Naive B cell (primary cell): ENCODE results near the gene HHIP. TPM values are rescaled to one million over a fixed set of nuclear protein-coding genes. Genes with fewer than 3 reads are reported as not detected.
A peak's percentile ranks its signal among the peaks of the same experiment; 100 is the strongest.
"Not testable (repeated sequence)": the region's sequence is repeated elsewhere in the genome, so short reads cannot be mapped to it uniquely, and the experiment has no call there.

Source experiments
- ATAC-seq, 2 donors: fragments of 150-1000 bp; cut with Tn5 transposase; 2 replicates each; pipeline ENCODE4 v1.10.0; 2021; ENCODE audit warnings: low read depth in 2 of 2, mild to moderate bottlenecking in 2 of 2, moderate library complexity in 2 of 2
- DNase-seq: peaks from one replicate; pipeline ENCODE4 v3.0.0; 2022
- H3K27ac Mint-ChIP-seq, 6 donors: one replicate each; pipeline ENCODE4 v1.8.0; 2020 to 2022; ENCODE audit warnings: mild to moderate bottlenecking in 6 of 6, mixed read lengths in 6 of 6, moderate library complexity in 5 of 6, inconsistent platforms in 2 of 6
- H3K27me3 Mint-ChIP-seq, 3 donors: one replicate each; pipeline ENCODE4 v1.8.0; 2021 to 2022; ENCODE audit warnings: mixed read lengths in 3 of 3, mild to moderate bottlenecking in 1 of 3
- H3K36me3 Mint-ChIP-seq, 2 donors: one replicate each; pipeline ENCODE4 v1.8.0; 2020 to 2022; ENCODE audit warnings: mixed read lengths in 2 of 2, inconsistent platforms in 1 of 2, mild to moderate bottlenecking in 1 of 2
- H3K4me1 Mint-ChIP-seq, 3 donors: one replicate each; pipeline ENCODE4 v1.8.0; 2020 to 2022; ENCODE audit warnings: mixed read lengths in 3 of 3, inconsistent platforms in 1 of 3, mild to moderate bottlenecking in 1 of 3, moderate library complexity in 1 of 3
- H3K4me3 Mint-ChIP-seq, 8 donors: one replicate each; pipeline ENCODE4 v1.8.0; 2020 to 2022; ENCODE audit warnings: mild to moderate bottlenecking in 8 of 8, mixed read lengths in 8 of 8, moderate library complexity in 8 of 8, inconsistent platforms in 2 of 8
- H3K9me3 Mint-ChIP-seq, 7 donors: one replicate each; pipeline ENCODE4 v1.8.0; 2020 to 2022; ENCODE audit warnings: mixed read lengths in 7 of 7, mild to moderate bottlenecking in 5 of 7, inconsistent platforms in 2 of 7, moderate library complexity in 1 of 7
- polyA plus RNA-seq, 6 donors: library from polyadenylated mRNA; unstranded; fragments of 300-500 nt; fragmentation: Illumina TruSeq; gene quantifications; one replicate each; pipeline ENCODE4 v1.2.3, GENCODE V29; 2021; ENCODE audit warnings: low read depth in 6 of 6

Gene HHIP
- polyA plus RNA-seq, 6 donors from 2014 or later = 0.21 to 0.81 TPM; not detected in 4

GRCh38 chr4:144729175-144729574, 83.2 kb downstream of the HHIP start:
- Mint-ChIP-seq H3K9me3 (no peaks in the 10 kb centered on the region), H3K4me1 (no peaks in the 10 kb centered on the region), H3K36me3 (no peaks in the 10 kb centered on the region), H3K27ac (no peak overlapping the region), H3K27me3 (no peaks in the 10 kb centered on the region), H3K4me3 (no peak overlapping the region)
- DNase-seq (no peak), ATAC-seq (no peak)

GRCh38 chr4:144732584-144733428, 86.8 kb downstream of the HHIP start:
- H3K36me3 Mint-ChIP-seq = no peaks in the 10 kb centered on the region
- DNase-seq (no peak), ATAC-seq (no peak)
- no peaks in the 10 kb centered on the region for H3K27me3 Mint-ChIP-seq
- H3K9me3 Mint-ChIP-seq = no peaks in the 10 kb centered on the region
- no peak overlapping the region for H3K4me3 Mint-ChIP-seq
- no peaks in the 10 kb centered on the region for H3K4me1 Mint-ChIP-seq
- no peak overlapping the region for H3K27ac Mint-ChIP-seq

GRCh38 chr4:144733566-144733965, 87.6 kb downstream of the HHIP start:
- no peaks in the 10 kb centered on the region for H3K4me1 Mint-ChIP-seq
- no peaks in the 10 kb centered on the region for H3K36me3 Mint-ChIP-seq
- DNase-seq (no peak), ATAC-seq (no peak)
- no peaks in the 10 kb centered on the region for H3K9me3 Mint-ChIP-seq
- H3K27ac Mint-ChIP-seq = no peak overlapping the region
- no peaks in the 10 kb centered on the region for H3K27me3 Mint-ChIP-seq
- no peak overlapping the region for H3K4me3 Mint-ChIP-seq

GRCh38 chr4:144734522-144734921, 88.6 kb downstream of the HHIP start:
- Mint-ChIP-seq H3K36me3 (no peaks in the 10 kb centered on the region), H3K4me3 (no peak overlapping the region), H3K9me3 (no peaks in the 10 kb centered on the region), H3K4me1 (no peaks in the 10 kb centered on the region), H3K27ac (no peak overlapping the region), H3K27me3 (no peaks in the 10 kb centered on the region)
- DNase-seq = no peak
- ATAC-seq = no peak

GRCh38 chr4:144738649-144739048, 92.7 kb downstream of the HHIP start:
- ATAC-seq (no peak), DNase-seq (no peak)
- Mint-ChIP-seq H3K27ac (no peak overlapping the region), H3K27me3 (no peaks in the 10 kb centered on the region), H3K36me3 (no peaks in the 10 kb centered on the region), H3K4me3 (no peak overlapping the region), H3K4me1 (no peaks in the 10 kb centered on the region), H3K9me3 (no peaks in the 10 kb centered on the region)

- no peak overlapping the region for H3K27ac Mint-ChIP-seq
- H3K36me3 Mint-ChIP-seq = no peaks in the 10 kb centered on the region
- ATAC-seq (no peak), DNase-seq (no peak)
- no peaks in the 10 kb centered on the region for H3K4me1 Mint-ChIP-seq
- H3K9me3 Mint-ChIP-seq = no peaks in the 10 kb centered on the region
- H3K27me3 Mint-ChIP-seq = no peaks in the 10 kb centered on the region
- H3K4me3 Mint-ChIP-seq = no peak overlapping the region
Observed at GRCh38 chr4:144739511-144740033, 93.6 kb downstream of the HHIP start.

GRCh38 chr4:144740316-144740715, 94.4 kb downstream of the HHIP start:
- H3K4me1 Mint-ChIP-seq = no peaks in the 10 kb centered on the region
- ATAC-seq (no peak), DNase-seq (no peak)
- H3K27me3 Mint-ChIP-seq = no peaks in the 10 kb centered on the region
- no peak overlapping the region for H3K4me3 Mint-ChIP-seq
- H3K9me3 Mint-ChIP-seq = no peaks in the 10 kb centered on the region
- H3K36me3 Mint-ChIP-seq = no peaks in the 10 kb centered on the region
- H3K27ac Mint-ChIP-seq = no peak overlapping the region

- no peaks in the 10 kb centered on the region for H3K36me3 Mint-ChIP-seq
- no peak overlapping the region for H3K4me3 Mint-ChIP-seq
- DNase-seq (no peak), ATAC-seq (no peak)
- H3K27ac Mint-ChIP-seq = peak overlapping the region in 1 of 6 donors; percentile 27
- H3K4me1 Mint-ChIP-seq = no peaks in the 10 kb centered on the region
- no peaks in the 10 kb centered on the region for H3K27me3 Mint-ChIP-seq
- H3K9me3 Mint-ChIP-seq = peaks cover 0 to 9% (median 0%) of the 10 kb centered on the region in 7 donors
Observed at GRCh38 chr4:144748814-144749555, 103.0 kb downstream of the HHIP start.

GRCh38 chr4:144750348-144750747, 104.4 kb downstream of the HHIP start:
- no peaks in the 10 kb centered on the region for H3K27me3 Mint-ChIP-seq
- ATAC-seq = no peak
- DNase-seq = no peak
- no peaks in the 10 kb centered on the region for H3K4me1 Mint-ChIP-seq
- no peak overlapping the region for H3K27ac Mint-ChIP-seq
- peaks cover 0 to 9% (median 0%) of the 10 kb centered on the region in 7 donors for H3K9me3 Mint-ChIP-seq
- no peak overlapping the region for H3K4me3 Mint-ChIP-seq
- H3K36me3 Mint-ChIP-seq = no peaks in the 10 kb centered on the region

- Mint-ChIP-seq H3K4me3 (no peak overlapping the region), H3K27ac (no peak overlapping the region), H3K36me3 (no peaks in the 10 kb centered on the region), H3K9me3 (peaks cover 0 to 4% (median 0%) of the 10 kb centered on the region in 7 donors), H3K4me1 (no peaks in the 10 kb centered on the region), H3K27me3 (no peaks in the 10 kb centered on the region)
- DNase-seq (no peak), ATAC-seq (no peak)
Observed at GRCh38 chr4:144754562-144755410, 108.8 kb downstream of the HHIP start.

- Mint-ChIP-seq H3K9me3 (peaks cover 0 to 6% (median 0%) of the 10 kb centered on the region in 7 donors), H3K4me3 (no peak overlapping the region), H3K36me3 (no peaks in the 10 kb centered on the region), H3K4me1 (no peaks in the 10 kb centered on the region), H3K27me3 (no peaks in the 10 kb centered on the region), H3K27ac (no peak overlapping the region)
- ATAC-seq (no peak), DNase-seq (no peak)
Observed at GRCh38 chr4:144757969-144758368, 112.0 kb downstream of the HHIP start.

- not testable (repeated sequence) for H3K27me3 Mint-ChIP-seq, H3K4me1 Mint-ChIP-seq, DNase-seq, ATAC-seq, H3K36me3 Mint-ChIP-seq, H3K4me3 Mint-ChIP-seq
- Mint-ChIP-seq H3K27ac (peak overlapping the region in 1 of 6 donors; percentile 60), H3K9me3 (peaks cover 5 to 23% (median 11%) of the 10 kb centered on the region in 7 donors)
Observed at GRCh38 chr4:144768809-144769208, 122.9 kb downstream of the HHIP start.

GRCh38 chr4:144778364-144778763, 132.4 kb downstream of the HHIP start:
- DNase-seq = no peak
- ATAC-seq = no peak
- Mint-ChIP-seq H3K4me1 (no peaks in the 10 kb centered on the region), H3K4me3 (no peak overlapping the region), H3K36me3 (no peaks in the 10 kb centered on the region), H3K27me3 (peaks cover 0 to 4% (median 0%) of the 10 kb centered on the region in 3 donors), H3K9me3 (peaks cover 0 to 9% (median 4%) of the 10 kb centered on the region in 7 donors), H3K27ac (no peak overlapping the region)
